ENCODE data around the gene SCGB3A2.

GRCh38 chr5:147854331-147854730 lies 24.2 kb upstream of the SCGB3A2 start:
- TF ChIP-seq, protein P1, sequence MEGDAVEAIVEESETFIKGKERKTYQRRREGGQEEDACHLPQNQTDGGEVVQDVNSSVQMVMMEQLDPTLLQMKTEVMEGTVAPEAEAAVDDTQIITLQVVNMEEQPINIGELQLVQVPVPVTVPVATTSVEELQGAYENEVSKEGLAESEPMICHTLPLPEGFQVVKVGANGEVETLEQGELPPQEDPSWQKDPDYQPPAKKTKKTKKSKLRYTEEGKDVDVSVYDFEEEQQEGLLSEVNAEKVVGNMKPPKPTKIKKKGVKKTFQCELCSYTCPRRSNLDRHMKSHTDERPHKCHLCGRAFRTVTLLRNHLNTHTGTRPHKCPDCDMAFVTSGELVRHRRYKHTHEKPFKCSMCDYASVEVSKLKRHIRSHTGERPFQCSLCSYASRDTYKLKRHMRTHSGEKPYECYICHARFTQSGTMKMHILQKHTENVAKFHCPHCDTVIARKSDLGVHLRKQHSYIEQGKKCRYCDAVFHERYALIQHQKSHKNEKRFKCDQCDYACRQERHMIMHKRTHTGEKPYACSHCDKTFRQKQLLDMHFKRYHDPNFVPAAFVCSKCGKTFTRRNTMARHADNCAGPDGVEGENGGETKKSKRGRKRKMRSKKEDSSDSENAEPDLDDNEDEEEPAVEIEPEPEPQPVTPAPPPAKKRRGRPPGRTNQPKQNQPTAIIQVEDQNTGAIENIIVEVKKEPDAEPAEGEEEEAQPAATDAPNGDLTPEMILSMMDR (IDR thresholded peaks at IDR 0.05), result no peak
- TF ChIP-seq POLR2A (IDR thresholded peaks at IDR 0.05), result no peak

All from adrenal gland (tissue), 5 donors.